GM18519 (cell line): ENCODE measurements around the gene CAMSAP1.

Experiments used
- ATAC-seq: cut with Tn5 transposase; IDR thresholded peaks from one replicate; pipeline ENCODE4 v1.9.1; 2021; ENCODE audit warnings: mild to moderate bottlenecking, moderate library complexity; ENCODE audit not compliant: unreplicated experiment, low FRiP score

Gene CAMSAP1

DNA sequence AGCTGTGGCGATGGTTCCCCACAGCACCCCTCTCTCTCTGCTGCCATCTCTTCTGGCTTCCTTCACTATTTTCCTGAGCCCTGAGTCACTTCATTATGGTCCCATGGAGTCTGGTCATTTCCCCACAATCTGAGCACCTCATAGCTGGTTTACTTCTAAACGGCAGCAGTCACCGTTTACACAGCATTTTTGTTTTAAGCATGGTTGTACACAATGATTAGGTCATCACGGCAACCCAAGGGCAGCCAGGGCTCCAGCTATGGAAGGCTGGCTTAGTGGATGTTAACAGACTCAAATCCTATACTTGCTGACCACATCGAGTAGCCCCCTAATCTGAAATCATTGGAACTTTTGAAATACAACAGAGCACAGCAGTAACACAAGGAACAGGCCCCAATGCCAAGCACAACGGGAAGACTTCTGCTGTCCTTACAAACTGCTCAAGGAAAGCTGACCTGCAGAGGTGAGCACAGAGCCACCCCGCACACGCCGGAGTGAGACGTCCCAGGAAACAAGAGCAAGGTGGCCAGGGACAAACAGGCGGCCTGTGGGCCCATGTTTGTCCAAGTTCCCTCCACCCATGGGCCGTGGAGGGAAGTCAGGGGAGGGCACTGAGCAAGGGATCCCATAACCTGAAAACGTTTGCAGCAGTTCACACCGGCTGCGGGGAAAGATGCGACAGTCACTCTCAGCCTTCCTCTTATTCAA, 22.9 kb downstream of the CAMSAP1 start:
- ATAC-seq: no peak

DNA sequence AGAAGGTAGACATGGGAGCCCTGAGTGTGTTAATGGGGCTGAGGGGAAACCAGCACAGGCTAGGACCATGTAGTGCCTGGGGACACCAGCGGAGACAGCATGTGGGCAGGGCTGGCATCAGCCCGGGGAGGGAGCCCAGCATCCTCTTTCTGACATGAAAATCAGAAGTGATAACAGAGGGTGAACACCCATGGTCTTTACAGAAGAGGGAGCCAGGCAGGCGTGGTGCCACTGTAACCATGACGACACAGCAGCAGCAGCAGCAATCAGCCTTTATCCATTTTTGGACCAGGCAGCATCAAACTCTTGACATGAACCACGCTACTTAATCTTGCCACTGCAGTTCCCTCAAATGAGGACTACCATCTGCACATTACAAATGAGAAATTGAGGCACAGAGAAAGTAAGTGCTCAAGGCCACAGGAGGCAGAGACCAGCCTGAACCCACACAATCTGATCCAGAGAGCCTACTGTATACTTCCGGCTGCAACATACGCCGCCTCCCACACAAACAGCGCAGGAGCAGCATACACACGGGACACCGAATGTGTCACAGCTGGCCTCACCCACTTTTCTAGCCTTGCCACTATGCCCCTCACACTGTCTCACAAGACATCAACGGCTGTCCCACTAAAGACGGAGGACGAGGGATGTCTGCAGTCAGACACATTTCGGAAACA, 23.8 kb downstream of the CAMSAP1 start:
- no peak for ATAC-seq

DNA sequence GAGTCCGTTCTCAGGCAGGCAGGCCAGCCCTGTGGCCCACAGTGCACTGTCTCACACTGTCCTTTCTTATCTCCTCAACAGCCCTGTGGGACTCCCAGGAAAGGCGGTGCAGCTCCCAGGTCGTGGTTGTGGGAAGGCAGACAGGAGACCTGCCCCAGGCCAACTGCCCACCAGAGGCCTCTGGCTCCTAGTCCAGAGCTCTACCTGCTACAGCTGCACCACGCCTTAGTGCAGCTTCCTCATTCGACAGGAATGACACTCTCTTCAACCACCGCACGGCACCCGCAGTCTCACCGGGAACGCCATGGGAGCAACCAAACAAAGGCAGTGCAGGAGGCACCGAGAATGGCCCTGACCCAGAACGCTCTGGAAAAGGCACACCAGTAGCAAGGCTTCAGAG, 25.3 kb downstream of the CAMSAP1 start:
- ATAC-seq: no peak

DNA sequence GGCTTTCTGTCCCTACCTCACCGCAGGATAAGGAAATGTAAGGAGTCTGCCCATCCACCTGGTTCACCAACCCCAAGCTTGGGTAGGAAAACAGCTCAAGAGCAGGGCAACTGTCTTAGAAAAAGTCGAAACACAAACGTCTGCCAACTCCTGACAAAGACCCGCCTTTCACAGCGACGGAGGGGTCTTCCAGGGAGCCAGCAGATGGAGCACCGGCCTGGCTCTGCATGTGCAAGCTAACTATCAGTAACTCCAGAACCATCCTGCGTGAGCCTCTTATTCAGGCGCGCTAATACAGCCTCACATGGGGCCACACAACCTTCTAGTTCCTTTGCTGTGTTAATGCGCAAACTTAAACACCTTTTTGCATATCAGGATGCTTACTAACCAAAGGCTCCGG, 26.9 kb downstream of the CAMSAP1 start:
- no peak for ATAC-seq

DNA sequence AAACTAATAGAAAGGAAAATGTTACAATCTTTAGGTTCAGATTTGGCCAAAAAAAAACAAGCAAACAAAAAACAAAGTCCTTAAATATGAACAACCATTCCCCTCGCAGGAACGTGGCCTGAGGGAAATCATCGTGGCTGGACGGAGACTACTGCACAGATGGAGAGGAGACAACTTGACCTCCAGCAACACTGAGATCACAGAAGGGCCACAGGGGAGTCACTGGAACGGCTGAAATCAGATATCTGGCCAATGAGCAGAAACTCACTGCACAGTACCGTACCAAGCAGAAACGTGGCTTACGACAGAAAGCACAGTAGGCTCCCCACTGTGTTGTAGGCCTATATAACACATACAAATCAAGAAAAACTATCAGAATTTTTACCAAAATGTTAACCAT, 27.7 kb downstream of the CAMSAP1 start:
- no peak for ATAC-seq

DNA sequence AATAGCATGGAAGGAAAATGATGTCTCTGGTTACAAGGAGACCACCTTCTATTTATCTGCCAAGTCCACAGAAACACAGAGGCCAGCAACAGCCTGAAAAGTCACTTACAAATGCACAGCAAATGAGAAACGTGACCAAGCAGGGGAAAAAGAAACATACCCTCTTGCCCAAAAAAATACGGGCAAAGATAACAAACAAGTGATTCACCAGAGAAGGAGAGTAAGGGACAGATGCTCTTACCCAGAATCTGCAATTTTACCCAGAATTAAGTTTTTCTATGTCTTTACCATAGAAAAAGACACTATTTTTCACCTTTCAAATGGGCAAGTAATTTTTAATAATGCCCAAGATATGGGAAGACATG, 28.1 kb downstream of the CAMSAP1 start:
- ATAC-seq: no peak

DNA sequence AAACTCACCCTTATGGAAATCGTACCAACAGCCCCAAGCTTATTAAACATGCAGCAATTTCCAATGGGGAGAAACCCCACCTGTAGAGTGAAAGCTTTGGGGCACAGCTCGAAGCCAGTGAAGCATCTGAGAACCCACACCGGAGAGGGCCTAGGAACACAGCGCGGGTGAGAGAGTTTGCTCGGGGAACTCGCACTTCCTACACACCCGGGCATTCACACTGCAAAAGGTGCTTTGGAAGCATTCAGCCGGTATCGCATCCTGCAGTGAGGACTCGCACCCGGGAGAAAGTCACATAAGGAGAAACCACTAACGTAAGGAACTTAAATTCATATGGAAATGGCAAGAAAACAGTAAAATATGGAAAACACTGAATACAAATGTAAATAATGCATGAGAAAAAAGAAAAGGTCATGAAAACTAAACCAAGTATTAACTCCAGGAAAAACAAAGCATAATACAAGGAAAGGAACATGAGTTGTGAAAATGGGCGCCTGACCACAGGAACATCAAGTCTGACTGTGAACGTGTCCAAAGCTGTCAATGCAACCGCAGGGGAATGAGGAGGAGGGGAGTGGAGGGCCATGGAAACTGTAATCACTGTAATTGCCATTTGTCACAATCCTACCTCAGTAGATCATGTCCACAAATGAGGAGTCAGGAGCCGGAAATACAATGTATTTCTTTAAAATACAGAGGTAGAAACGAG, 28.7 kb downstream of the CAMSAP1 start:
- ATAC-seq: no peak

DNA sequence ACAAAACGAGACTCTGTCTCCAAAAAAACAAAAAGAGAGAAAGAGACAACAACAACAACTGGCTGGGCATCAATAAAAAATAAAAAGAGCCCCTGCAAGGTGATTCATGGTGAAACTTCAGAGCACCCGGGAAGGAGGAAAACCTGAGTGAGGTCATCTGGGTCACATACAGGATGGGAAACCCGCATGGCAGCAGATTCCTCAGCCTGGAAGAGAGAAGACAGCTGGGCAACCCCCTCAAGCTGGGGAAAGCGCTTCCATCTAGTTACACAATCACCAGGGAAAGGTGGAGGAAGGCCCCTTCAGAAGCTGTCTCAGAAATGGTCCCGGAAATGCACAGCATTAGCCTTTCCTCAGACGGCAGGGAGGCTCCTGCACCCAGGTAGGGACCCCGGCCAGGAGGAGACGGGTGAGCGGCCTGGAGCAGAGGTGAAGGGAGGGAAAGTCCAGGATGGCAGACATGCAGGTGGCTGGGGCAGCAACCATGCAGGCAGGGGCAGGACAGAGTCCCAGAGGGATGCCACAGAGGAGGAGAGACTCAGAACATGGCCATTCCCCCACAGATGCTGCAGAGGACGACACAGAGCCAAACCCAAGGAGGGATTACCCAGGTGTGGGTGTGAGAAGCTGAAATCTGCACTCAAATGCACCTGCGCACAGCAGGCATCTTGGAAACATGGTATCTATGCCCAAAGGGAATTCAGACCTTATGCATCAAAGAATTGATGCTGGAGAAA, 29.4 kb downstream of the CAMSAP1 start:
- no peak for ATAC-seq

DNA sequence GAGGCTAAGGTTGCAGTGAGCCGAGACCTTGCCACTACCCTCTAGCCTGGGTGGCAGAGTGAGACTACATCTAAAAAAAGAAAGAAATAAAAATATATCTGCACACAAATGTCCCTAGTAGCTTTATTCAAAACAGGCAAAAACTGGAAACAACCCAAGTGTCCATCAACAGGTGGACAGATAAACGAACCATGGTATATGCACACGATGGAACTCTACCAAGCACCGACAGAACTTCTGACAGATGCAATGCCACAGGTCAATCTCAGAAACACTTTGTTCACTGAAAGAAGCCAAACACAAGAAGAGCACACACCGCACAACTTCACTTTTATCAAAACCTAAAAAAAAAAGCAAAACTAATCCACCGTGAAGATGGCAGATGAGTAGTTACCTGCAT, 30.4 kb downstream of the CAMSAP1 start:
- no peak for ATAC-seq

DNA sequence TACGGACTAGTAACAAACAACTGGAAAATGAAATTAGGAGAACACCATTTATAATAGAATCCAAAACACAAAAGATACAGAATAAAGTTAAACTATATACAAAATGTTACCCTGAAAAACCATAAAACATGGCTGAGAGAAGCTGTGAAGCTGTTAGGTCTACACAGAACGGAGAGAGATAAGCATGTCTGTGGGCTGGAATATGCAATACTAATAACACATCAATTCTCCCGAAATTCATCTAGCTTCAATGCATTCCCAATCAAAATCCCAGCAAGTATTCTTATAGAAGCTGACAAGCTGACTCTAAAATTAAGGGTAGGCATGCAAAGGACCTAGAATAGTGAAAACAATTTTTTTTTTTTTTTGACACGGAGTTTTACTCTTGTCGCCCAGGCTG, 32.5 kb downstream of the CAMSAP1 start:
- ATAC-seq: no peak

DNA sequence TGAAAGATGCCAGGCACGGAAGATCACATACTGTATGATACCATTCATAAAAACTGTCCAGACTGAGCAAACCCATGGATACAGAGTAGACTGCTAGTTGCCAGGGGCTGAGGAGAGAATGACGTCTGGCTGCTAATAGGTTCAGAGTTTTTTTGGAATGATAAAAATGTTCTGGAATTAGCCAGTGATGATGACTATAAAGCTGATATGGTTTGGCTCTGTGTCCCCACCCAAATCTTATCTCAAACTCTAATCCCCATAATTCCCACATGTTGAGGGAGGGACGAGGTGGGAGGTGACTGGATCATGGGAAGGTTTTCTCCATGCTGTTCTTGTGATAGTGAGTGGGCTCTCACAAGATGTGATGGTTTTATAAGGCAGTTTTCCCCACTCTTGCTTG, 37.4 kb downstream of the CAMSAP1 start:
- no peak for ATAC-seq

DNA sequence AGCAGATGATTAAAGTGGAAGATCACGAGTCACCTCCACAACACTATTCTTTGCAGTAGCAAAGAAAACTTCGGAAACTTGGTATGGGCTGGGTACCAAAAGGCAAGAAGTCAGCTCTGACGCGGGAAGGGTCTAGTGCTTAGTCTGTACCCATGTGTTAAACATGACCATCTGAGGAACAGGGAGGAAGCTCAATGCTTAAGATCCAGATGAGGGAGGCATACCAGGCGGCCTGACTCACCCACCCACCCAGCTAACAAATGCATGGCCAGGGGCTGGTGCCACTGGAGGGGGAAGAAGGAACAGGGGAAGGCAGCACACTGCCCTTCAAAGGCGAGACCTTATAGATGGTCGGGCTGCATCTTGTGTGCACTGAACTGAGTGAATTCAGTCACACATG, 41.8 kb downstream of the CAMSAP1 start:
- no peak for ATAC-seq

DNA sequence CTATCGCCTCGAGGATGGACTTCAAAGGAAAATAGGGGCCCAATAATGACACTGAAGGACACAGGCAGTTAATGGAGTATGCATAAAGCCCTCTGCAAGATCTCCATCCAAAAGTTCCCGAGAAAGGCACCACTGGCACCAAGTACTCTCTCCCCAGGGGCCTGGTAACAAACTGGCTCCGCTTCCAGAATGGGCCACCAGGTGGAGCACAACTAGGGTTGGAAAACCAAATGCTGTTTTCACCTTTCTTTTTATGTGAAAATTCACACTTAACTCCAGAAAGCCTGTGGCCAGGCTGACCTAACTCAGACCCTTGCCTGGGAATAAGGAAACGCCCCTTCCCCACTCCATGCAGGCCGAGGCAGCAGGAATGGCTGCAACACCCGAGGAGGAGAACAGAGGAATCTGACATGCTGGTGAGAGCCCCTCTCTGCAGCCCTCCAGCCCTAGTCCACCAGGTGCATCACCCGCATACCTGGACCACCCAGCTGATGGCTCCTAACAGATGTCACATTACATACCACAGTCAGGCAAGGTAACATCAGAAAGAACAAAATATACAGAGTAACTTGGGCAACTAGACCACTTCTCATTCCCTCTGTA, 42.8 kb downstream of the CAMSAP1 start:
- no peak for ATAC-seq

DNA sequence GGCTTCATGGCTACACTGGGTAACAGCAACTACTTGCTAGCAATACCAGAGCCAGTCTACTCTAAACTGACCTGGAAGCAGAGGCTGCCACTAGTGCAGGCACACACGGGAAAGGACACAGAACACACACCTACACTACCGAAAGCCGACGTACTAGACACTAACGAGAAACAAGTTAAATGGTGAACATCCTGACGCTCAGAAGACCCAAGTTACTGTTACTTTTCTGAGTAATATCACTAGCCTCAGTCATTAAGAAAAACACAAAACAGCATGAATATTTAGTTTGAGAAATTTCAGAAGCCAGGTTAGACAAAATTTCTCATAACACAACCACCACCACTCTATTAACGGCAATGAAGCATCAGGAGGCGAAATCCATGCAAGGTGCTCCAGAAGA, 44.5 kb downstream of the CAMSAP1 start:
- no peak for ATAC-seq

DNA sequence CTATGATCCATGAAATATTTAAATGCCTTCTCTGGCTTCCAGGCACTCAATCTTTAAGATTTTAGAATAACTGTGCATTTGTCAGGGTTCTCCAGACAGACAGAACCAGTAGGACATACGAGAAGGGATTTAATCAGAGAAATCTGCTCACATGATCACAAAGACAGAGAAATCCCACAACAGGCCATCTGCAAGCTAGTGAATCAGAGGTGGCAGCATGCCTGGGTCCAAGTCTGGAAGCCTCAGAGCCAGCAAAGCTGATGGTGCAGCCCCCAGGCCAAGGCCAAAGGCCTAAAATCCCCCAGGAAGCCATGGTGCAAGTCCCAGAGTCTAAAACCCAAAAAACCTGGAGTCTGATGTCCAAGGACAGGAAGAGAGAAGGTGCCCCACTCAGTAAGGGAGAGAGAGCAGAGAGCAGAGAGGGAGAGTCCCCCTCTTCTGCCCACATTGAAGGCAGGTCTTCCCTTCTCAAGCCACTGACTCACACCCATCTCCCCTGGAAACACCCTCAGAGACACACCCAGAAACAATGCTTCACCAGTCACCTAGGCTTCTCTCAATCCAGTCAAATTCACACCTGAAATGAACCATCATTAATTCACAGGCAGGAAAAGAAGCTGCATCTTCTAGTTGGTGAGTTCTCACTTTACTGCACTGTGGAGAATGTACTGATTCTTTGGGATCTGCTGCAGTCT, 48.7 kb downstream of the CAMSAP1 start:
- no peak for ATAC-seq

DNA sequence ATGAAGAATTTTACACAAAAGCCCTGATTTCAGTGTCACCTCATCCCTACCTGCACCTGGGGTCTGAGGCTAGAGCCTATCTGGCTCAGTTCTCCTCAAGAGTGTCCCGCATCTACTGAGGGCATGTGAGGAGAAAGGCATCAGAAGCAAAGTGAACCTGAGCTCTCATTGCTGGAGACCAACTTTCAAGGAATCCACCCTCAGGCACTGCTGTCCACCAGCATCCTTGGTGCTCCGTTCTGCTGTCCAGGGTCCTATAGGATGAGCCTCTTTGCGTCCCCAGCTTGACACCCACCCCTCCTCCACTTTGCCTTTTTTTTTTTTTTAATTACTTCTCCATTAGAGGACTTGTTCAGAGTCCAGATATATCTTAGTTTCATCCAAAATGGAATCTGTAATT, 49.5 kb downstream of the CAMSAP1 start:
- no peak for ATAC-seq

DNA sequence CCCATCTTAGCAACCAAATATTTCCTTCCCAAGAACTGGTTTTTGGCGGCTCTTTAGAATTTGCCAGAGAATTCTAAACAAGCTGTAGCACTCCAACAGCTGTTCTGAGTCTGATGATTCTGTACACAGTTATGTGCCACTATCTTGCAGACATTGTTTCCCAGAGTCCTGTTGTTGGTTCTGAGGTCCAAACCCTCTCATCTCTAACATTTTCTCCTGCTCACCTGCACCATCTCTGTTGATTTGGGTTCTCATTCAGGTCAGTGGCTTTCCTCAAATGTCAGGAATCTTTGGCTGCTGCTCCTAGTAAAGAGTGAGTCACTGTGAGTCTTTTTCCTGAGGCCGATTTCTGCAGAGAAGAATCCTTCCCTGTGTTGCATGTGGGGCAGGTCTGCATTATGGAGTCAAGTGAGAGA, 50.0 kb downstream of the CAMSAP1 start:
- no peak for ATAC-seq

DNA sequence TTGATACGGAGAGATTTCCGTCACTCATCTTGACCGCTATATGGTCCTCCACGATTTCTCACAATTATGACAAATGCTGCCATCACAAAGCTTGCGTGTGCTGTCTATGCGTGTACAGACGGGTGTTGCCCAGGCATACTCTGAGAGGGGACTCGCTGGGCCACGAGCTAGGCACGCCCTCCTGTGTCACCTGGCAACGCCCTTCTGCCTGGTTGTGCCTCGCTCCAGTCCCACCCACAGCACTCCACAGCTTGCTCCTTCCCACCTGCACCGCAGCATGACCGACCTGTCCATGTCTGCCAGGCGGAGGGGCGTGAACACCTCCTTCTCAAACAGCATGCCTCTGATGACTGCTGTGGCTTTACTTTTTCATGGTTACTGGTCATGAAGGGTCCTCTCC, 55.6 kb downstream of the CAMSAP1 start:
- no peak for ATAC-seq

DNA sequence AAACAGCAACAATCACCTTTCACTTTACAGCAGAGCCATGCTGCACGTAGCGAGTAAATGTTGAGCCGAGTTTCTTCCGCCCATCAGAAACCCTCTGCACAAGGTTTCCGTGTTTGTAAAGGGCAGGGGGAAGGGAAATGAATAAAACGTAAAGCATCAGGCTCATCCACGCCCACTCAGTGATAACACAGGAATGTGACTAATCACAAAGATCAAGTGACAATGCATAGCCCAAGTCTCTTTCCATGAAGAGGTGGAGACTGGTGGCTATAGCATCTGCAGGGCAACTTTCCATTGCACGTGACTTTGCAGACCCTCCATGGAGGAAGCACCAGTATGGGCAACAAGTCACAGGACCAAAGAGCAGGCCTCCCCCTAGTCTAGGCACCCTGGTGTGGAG, 56.6 kb downstream of the CAMSAP1 start:
- no peak for ATAC-seq

DNA sequence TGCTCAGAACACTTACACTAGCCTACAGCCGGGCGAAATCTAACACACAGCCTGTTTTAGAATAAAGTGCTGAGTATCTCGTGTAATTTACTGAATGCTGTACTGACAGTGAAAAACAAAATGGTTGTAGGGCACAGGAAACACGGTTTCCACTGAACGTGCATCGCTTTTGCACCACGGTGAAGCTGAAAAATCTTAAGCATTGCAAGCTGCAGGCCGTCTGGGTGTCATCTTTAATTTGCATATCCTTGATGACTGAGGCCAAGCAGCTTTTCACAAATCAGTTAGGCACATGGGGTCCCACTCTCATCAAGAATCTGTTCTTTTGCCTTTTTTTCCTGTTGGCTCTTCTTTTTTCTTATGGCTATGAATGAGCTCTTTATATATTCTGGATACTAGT, 58.2 kb downstream of the CAMSAP1 start:
- ATAC-seq: no peak
